Muscle of arm (tissue), 12 donors: ENCODE measurements around the gene LSM14A. TPM values are rescaled to one million over a fixed set of nuclear protein-coding genes. Genes with fewer than 3 reads are reported as not detected.

Experiments used
- DNase-seq: peaks from one replicate; pipeline ENCODE4 v3.0.0-alpha.2; 2013
- polyA plus RNA-seq, 12 donors: library from polyadenylated mRNA; unstranded; fragments of 120-200 nt; gene quantifications; one replicate each; pipeline ENCODE4 v1.2.1, GENCODE V29; 2013; ENCODE audit not compliant: insufficient read length in 12 of 12

The LSM14A gene
- polyA plus RNA-seq, 12 donors = 71.7 to 256 (median 89.8) TPM

DNA sequence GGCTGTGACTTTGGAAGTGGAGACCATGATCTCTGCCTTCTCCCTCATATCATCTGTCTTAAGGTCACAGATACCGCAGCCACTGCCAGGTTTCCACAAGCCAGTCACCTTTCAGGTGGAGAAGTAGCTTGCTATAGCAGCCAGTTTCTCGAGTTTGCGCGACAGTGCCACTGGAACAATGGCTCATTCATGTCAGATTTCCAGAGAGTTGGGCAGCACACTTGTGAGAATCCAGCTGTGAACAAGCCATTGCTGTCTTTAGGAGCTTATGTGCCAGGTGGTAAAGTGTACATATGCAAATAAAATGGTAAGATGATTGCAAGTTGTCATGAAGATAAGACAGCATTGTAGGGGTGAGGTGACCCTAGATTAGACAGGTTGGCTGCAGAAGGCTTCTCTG lies 104.3 kb downstream of the LSM14A start:
- DNase-seq = no peak

DNA sequence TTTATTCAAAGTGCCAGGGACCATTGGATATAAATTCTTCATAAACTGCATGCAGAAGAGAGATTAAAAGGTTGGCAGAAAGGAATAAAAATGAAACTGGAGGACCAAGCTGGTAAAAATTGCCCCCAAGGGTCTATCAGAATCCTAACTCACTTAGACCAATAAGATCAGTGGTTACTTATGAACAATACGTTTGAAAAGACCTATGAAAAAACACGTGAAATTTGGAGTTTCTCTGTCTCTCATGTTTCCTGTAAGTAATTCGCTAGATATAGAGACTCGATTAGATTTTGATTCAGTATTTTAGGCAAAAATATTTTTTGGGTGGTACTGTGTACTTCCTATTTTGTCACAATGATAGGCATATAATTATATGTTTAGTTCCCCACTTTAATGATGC lies 104.9 kb downstream of the LSM14A start:
- no peak for DNase-seq

- DNase-seq = no peak
Observed at GRCh38 chr19:34278783-34279182, 106.5 kb downstream of the LSM14A start.

Other genes starting within 250 kb of the LSM14A start
- gene GARRE1, start 82.0 kb downstream of the LSM14A start, polyA plus RNA-seq = 10 to 100 TPM in 11 of 12 donors, not detected in 1; 20.9 to 67.4 (median 26.5) TPM
- 100 to 1,000 TPM in 11 of 12 donors, not detected in 1; 114 to 177 (median 146) TPM for gene GPI, start 192.7 kb downstream of the LSM14A start, polyA plus RNA-seq
- 10 to 100 TPM in 10 of 12 donors, not detected in 2; 11.7 to 22.5 (median 16.3) TPM for gene PDCD2L, start 231.9 kb downstream of the LSM14A start, polyA plus RNA-seq